MG63 (cell line): ENCODE measurements around the gene ANKRD11. TPM values are rescaled to one million over a fixed set of nuclear protein-coding genes. Genes with fewer than 3 reads are reported as not detected.
"Not testable (repeated sequence)": the region's sequence is repeated elsewhere in the genome, so short reads cannot be mapped to it uniquely, and the experiment has no call there.

Experiments used
- DNase-seq: peaks from one replicate; pipeline ENCODE4 v3.0.0-alpha.2; 2020
- H3K27me3 ChIP-seq: fragments of 250-450 bp; sonication (Bioruptor Pico); 2 replicates; pipeline ENCODE4 v1.5.1; 2020; ENCODE audit warnings: mild to moderate bottlenecking, moderate library complexity
- H3K36me3 ChIP-seq: fragments of 250-450 bp; sonication (Bioruptor Pico); 2 replicates; pipeline ENCODE4 v1.5.1; 2020; ENCODE audit warnings: mild to moderate bottlenecking, moderate library complexity
- H3K4me3 ChIP-seq: fragments of 250-450 bp; sonication (Bioruptor Pico); 2 replicates; pipeline ENCODE4 v1.5.1; 2020; ENCODE audit warnings: mild to moderate bottlenecking, moderate library complexity
- H3K9me3 ChIP-seq: fragments of 250-450 bp; sonication (Bioruptor Pico); 2 replicates; pipeline ENCODE4 v1.5.1; 2020; ENCODE audit warnings: mild to moderate bottlenecking, moderate library complexity
- total RNA-seq: library from RNA; depleted of rRNA; stranded (reverse); fragments of >200 nt; shearing (Covaris generic); gene quantifications from 2 replicates; pipeline ENCODE4 v1.2.3, GENCODE V29; 2014; ENCODE audit warnings: low replicate concordance

Gene ANKRD11
- total RNA-seq, 1 experiment from 2014 or later = 54.3 TPM

- Histone ChIP-seq H3K27me3 (no peaks in the 10 kb centered on the region), H3K36me3 (peaks cover 8% of the 10 kb centered on the region), H3K9me3 (no peaks in the 10 kb centered on the region), H3K4me3 (no peak overlapping the region)
- no peak for DNase-seq
These were observed 58.7 kb downstream of the ANKRD11 start for GRCh38 chr16:89431630-89432029.

DNA sequence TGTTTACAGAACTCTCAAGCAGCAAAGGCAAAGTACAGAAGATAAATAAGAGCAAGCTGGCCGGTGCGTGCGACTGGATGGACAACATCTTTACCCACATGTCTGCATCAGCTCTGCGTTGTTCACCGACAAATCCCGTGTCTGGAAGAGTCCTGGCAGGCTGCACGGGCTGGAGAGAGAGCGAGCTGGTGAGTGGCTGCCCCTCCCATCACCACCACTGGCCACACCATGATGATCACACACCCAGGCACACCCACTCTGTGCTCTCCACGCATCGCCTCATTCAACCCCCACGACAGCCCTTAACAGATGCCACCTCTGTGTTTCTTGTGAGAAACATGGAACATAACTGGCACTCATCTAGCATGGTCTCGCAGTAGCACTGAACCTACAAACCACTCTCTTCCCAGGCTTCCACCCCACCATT is 59.2 kb downstream of the ANKRD11 start:
- H3K9me3 ChIP-seq = no peaks in the 10 kb centered on the region
- no peak for DNase-seq
- H3K4me3 ChIP-seq = no peak overlapping the region
- H3K36me3 ChIP-seq = peaks cover 7% of the 10 kb centered on the region
- no peaks in the 10 kb centered on the region for H3K27me3 ChIP-seq

GRCh38 chr16:89430436-89431157 is 59.8 kb downstream of the ANKRD11 start:
- Histone ChIP-seq H3K27me3 (no peaks in the 10 kb centered on the region), H3K9me3 (no peaks in the 10 kb centered on the region), H3K36me3 (peaks cover 7% of the 10 kb centered on the region), H3K4me3 (no peak overlapping the region)
- DNase-seq = no peak

DNA sequence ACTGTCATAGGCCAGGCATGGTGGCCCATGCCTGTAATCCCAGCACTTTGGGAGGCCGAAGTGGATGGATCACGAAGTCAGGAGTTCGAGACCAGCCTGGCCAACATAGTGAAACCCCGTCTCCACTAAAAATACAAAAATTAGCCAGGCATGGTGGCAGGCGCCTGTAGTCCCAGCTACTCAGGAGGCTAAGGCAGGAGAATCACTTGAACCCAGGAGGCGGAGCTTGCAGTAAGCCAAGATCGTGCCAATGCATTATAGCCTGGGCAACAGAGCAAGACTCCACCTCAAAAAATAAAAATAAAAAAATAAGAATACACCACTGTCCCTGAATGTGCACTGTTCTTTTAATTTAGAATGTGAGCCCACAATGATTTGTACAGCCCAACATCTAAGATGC is 61.8 kb downstream of the ANKRD11 start:
- not testable (repeated sequence) for DNase-seq, H3K9me3 ChIP-seq, H3K36me3 ChIP-seq, H3K27me3 ChIP-seq, H3K4me3 ChIP-seq

GRCh38 chr16:89426736-89427530 is 63.4 kb downstream of the ANKRD11 start:
- Histone ChIP-seq H3K9me3 (no peaks in the 10 kb centered on the region), H3K4me3 (no peak overlapping the region), H3K36me3 (peaks cover 7% of the 10 kb centered on the region; the same call in 1 of the 2 replicates), H3K27me3 (no peaks in the 10 kb centered on the region)
- DNase-seq = peak; percentile 28

- no peak for DNase-seq
- Histone ChIP-seq H3K27me3 (no peaks in the 10 kb centered on the region), H3K4me3 (no peak overlapping the region), H3K36me3 (peaks cover 7% of the 10 kb centered on the region; the same call in 1 of the 2 replicates), H3K9me3 (no peaks in the 10 kb centered on the region)
These were observed 64.8 kb downstream of the ANKRD11 start for GRCh38 chr16:89425523-89425922.

GRCh38 chr16:89423681-89424260 is 66.6 kb downstream of the ANKRD11 start:
- H3K4me3 ChIP-seq = no peak overlapping the region
- peaks cover 7% of the 10 kb centered on the region; the same call in 1 of the 2 replicates for H3K36me3 ChIP-seq
- no peaks in the 10 kb centered on the region for H3K9me3 ChIP-seq
- no peak for DNase-seq
- no peaks in the 10 kb centered on the region for H3K27me3 ChIP-seq

- H3K4me3 ChIP-seq = no peak overlapping the region
- H3K27me3 ChIP-seq = no peaks in the 10 kb centered on the region
- DNase-seq = peak; percentile 28
These were observed 67.3 kb downstream of the ANKRD11 start for GRCh38 chr16:89422905-89423630.

GRCh38 chr16:89422527-89422904 is 67.8 kb downstream of the ANKRD11 start:
- Histone ChIP-seq H3K4me3 (no peak overlapping the region), H3K27me3 (no peaks in the 10 kb centered on the region), H3K36me3 (peaks cover 10% of the 10 kb centered on the region), H3K9me3 (no peaks in the 10 kb centered on the region)
- no peak for DNase-seq

More at GRCh38 chr16:89422905-89423630, 67.3 kb downstream of the ANKRD11 start:
- H3K36me3 ChIP-seq = peaks cover 7% of the 10 kb centered on the region
- no peaks in the 10 kb centered on the region for H3K9me3 ChIP-seq

GRCh38 chr16:89421300-89421699 is 69.1 kb downstream of the ANKRD11 start:
- H3K27me3 ChIP-seq, DNase-seq, H3K4me3 ChIP-seq, H3K36me3 ChIP-seq, H3K9me3 ChIP-seq: not testable (repeated sequence)

DNA sequence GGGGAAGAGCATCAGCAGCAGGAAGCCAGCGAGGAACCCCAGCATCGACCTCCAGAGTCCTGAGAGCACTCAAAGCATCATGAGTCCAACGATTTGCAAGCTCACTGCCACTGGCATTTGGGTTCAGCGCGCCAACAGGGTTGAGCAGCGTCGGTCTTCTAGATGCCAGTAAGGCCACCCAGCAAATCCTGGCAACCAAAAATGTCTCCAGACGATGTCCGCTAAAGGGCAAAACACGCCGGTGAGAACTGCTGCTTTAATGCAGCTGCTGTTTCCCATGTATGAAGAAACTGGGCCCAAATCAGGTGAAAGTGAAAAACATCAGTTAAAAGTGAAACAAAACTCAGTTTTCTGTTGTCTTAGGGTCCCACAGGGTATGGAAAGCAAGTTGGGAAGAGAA is 70.2 kb downstream of the ANKRD11 start:
- peaks cover 4% of the 10 kb centered on the region for H3K36me3 ChIP-seq
- H3K27me3 ChIP-seq = no peaks in the 10 kb centered on the region
- no peak overlapping the region for H3K4me3 ChIP-seq
- no peaks in the 10 kb centered on the region for H3K9me3 ChIP-seq
- no peak for DNase-seq

DNA sequence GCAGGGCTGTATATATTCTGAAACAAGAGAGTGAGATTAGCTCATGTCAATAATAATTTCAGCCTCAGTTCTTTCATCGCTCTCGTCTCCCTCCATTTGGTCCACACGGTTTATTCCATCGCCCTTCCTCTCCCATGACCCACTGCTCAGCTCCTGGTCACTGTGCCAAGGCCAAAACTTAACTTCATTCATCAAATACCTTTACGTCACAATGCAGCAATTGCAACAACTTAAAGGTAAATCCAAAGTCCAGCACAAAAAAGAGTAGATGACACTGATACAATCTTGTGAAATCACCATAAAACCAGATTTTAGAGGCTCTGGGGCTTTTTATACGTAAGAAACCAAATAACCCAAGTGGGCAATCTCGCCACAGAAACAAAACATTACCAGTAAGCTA is 72.0 kb downstream of the ANKRD11 start:
- Histone ChIP-seq H3K9me3 (no peaks in the 10 kb centered on the region), H3K4me3 (no peak overlapping the region), H3K27me3 (no peaks in the 10 kb centered on the region), H3K36me3 (peaks cover 3% of the 10 kb centered on the region)
- no peak for DNase-seq

GRCh38 chr16:89417352-89417751 is 73.0 kb downstream of the ANKRD11 start:
- Histone ChIP-seq H3K36me3 (peaks cover 3% of the 10 kb centered on the region), H3K4me3 (no peak overlapping the region), H3K9me3 (no peaks in the 10 kb centered on the region), H3K27me3 (no peaks in the 10 kb centered on the region)
- no peak for DNase-seq

DNA sequence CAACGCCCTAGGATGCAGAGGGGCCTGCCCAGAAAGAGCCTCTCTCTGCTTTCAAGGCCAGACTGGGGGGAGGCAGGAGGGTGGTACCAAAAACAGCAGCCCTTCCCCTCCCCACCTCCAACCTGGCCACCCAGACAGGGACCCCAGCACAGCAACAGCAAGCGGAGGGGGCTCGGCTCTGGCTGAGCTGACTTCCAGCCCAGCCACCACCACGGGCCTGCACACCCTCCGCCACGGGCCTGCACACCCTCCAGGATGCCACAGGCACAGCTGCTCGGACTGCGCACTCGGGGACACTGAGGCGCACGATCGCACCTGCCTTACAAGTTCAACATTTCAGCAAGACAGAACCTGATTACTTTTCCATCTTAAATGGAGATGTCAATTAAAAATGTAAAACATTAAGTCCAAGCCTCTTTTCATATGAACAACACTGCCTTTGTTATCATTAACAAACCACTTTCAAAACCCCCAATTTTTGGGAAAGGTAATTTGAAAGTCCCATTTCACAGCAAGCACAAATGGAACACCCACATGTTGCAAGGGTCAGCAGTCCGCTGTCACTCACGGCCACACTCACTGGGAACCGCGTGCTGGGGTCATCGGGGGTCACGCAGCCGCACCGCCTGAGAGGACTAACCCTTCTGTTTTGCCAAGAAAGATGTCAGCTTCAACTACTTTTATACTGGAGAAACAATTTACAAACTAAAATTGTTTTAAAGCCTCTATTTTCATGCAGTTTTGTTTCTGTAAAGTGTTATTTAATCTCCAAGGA is 76.4 kb downstream of the ANKRD11 start:
- Histone ChIP-seq H3K27me3 (no peaks in the 10 kb centered on the region), H3K36me3 (peaks cover 3% of the 10 kb centered on the region)
- no peak for DNase-seq

DNA sequence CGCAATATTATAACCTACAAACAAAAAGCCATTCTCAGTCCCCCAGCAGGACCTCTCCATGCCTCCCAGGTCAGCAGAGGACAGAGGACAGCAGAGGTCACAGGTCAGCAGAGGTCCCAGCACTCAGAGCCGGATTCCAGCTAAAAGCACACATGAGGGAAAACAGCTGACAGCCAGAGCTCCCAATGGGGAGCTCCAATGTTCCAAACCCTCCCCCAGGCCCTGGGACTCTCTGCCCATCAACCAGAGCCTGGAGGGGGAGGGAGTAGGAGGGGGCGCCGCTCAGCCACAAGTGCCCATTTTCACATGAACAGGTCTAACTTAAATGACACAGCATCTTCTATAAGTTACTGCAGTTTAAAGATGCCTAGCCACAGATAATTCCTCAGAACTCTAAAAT is 77.5 kb downstream of the ANKRD11 start:
- DNase-seq = no peak
- H3K36me3 ChIP-seq = no peaks in the 10 kb centered on the region; the same call in 1 of the 2 replicates
- H3K27me3 ChIP-seq = no peaks in the 10 kb centered on the region

More for the DNA sequence above, 76.4 kb downstream of the ANKRD11 start:
- no peaks in the 10 kb centered on the region for H3K9me3 ChIP-seq
- H3K4me3 ChIP-seq = no peak overlapping the region

DNA sequence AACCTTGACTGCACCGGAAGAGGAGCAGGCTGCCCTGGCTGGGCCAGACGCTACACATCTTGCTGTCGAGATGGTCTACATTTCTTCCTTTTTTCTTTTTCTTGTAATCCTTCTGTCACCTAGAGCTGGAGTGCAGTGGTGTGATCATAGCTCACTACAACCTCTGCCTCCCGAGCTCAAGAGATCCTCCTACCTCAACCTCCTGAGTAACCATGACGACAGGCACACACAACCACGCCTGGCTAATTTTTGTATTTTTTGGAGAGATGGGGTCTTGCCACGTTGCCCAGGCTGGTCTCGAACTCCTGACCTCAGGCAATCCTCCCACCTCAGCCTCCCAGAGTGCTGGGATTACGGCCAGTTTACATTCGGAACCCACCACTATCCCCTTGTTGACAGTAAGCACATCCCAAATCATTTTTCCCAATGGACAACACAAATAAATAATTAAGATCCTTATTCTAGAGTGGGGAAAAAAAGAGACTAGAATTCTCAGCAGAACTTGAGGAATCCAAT is 79.0 kb downstream of the ANKRD11 start:
- Histone ChIP-seq H3K36me3 (no peaks in the 10 kb centered on the region), H3K27me3 (no peaks in the 10 kb centered on the region), H3K9me3 (no peaks in the 10 kb centered on the region), H3K4me3 (no peak overlapping the region)
- DNase-seq = no peak

More for the DNA sequence above, 77.5 kb downstream of the ANKRD11 start:
- no peaks in the 10 kb centered on the region for H3K9me3 ChIP-seq
- no peak overlapping the region for H3K4me3 ChIP-seq
